ENCODE results near the gene LRRC37B.
"Not testable (repeated sequence)": the region's sequence is repeated elsewhere in the genome, so short reads cannot be mapped to it uniquely, and the experiment has no call there.

LRRC37B gene

GRCh38 chr17:32100323-32100722 lies 93.1 kb downstream of the LRRC37B start:
- not testable (repeated sequence) for DNase-seq

GRCh38 chr17:32100971-32101631 lies 93.9 kb downstream of the LRRC37B start:
- no peak for DNase-seq

GRCh38 chr17:32102172-32102571 lies 95.0 kb downstream of the LRRC37B start:
- DNase-seq, result no peak

- no peak for DNase-seq
These were observed 95.5 kb downstream of the LRRC37B start for GRCh38 chr17:32102646-32103186.
